Kidney epithelial cell (primary cell): ENCODE results near the gene ZNF253. TPM values are rescaled to one million over a fixed set of nuclear protein-coding genes. Genes with fewer than 3 reads are reported as not detected.
"Not testable (repeated sequence)": the region's sequence is repeated elsewhere in the genome, so short reads cannot be mapped to it uniquely, and the experiment has no call there.

Experiments used
- DNase-seq: peaks from one replicate; pipeline ENCODE4 v3.0.0-alpha.2; 2010; ENCODE audit warnings: low read depth
- H3K27me3 ChIP-seq: 2 replicates; pipeline ENCODE4 v1.6.0; 2011; ENCODE audit warnings: low read length; ENCODE audit not compliant: control insufficient read depth, insufficient read depth
- H3K36me3 ChIP-seq: 2 replicates; pipeline ENCODE4 v1.5.1; 2011; ENCODE audit warnings: low read length; ENCODE audit not compliant: control insufficient read depth, insufficient read depth
- H3K4me3 ChIP-seq: 2 replicates; pipeline ENCODE4 v1.5.1; 2011; ENCODE audit warnings: low read depth, mild to moderate bottlenecking, control low read depth, low read length
- total RNA-seq: library from RNA; depleted of rRNA; stranded (reverse); fragments of >200 nt; gene quantifications from 2 replicates; pipeline ENCODE4 v1.2.3, GENCODE V29; 2015
- TF ChIP-seq, protein P1 (sequence below): IDR thresholded peaks from 2 replicates; pipeline ENCODE4 v1.5.1; 2011; ENCODE audit warnings: mild to moderate bottlenecking, moderate library complexity, low read length, control low read depth, inconsistent platforms; ENCODE audit not compliant: insufficient read depth, poor library complexity, severe bottlenecking

Gene ZNF253
- total RNA-seq, 1 donor from 2014 or later, result 8.4 TPM

DNA sequence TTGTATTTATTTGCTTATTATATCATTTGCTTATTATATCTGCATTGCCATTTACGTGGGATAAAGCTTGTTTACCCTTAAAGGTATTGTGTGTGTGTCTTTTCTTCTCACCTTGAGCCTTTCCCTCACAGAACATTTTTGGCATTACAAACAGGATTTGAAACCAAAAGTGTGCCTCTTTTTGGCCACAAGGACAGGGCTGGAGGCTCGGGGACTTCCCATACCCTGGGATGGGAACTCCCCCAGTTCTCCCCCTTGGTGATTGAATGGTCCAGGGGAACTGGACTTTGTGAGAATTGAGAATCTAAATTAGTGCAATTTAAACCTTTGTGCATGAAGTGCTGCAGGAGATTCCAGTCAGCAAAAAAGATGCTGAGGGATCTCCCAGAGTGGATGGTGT, 41.8 kb upstream of the ZNF253 start:
- H3K27me3 ChIP-seq, result no peaks in the 10 kb centered on the region
- no peaks in the 10 kb centered on the region for H3K36me3 ChIP-seq
- no peak for DNase-seq
- H3K4me3 ChIP-seq, result no peak overlapping the region
- TF ChIP-seq, protein P1, sequence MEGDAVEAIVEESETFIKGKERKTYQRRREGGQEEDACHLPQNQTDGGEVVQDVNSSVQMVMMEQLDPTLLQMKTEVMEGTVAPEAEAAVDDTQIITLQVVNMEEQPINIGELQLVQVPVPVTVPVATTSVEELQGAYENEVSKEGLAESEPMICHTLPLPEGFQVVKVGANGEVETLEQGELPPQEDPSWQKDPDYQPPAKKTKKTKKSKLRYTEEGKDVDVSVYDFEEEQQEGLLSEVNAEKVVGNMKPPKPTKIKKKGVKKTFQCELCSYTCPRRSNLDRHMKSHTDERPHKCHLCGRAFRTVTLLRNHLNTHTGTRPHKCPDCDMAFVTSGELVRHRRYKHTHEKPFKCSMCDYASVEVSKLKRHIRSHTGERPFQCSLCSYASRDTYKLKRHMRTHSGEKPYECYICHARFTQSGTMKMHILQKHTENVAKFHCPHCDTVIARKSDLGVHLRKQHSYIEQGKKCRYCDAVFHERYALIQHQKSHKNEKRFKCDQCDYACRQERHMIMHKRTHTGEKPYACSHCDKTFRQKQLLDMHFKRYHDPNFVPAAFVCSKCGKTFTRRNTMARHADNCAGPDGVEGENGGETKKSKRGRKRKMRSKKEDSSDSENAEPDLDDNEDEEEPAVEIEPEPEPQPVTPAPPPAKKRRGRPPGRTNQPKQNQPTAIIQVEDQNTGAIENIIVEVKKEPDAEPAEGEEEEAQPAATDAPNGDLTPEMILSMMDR, result no peak

DNA sequence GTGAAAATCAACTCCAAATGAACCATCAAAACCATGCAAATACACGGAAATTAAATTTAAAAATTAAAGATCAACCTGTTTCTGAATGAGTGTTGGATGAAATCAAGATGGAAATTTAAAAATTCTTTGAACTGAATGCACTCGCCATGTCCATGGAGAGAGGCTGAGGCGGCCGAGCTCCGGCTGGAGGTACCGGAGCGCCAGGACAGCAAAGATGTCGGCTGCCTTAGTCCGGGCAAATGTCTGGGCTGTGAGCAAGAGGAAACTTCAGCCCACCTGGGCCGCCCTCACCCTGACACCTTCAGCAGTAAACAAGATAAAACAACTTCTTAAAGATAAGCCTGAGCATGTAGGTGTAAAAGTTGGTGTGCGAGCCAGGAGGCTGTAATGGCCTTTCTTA, 38.8 kb upstream of the ZNF253 start:
- H3K27me3 ChIP-seq, result no peaks in the 10 kb centered on the region
- H3K36me3 ChIP-seq, result no peaks in the 10 kb centered on the region
- DNase-seq, result no peak
- H3K4me3 ChIP-seq, result no peak overlapping the region
- TF ChIP-seq, protein P1, result no peak

DNA sequence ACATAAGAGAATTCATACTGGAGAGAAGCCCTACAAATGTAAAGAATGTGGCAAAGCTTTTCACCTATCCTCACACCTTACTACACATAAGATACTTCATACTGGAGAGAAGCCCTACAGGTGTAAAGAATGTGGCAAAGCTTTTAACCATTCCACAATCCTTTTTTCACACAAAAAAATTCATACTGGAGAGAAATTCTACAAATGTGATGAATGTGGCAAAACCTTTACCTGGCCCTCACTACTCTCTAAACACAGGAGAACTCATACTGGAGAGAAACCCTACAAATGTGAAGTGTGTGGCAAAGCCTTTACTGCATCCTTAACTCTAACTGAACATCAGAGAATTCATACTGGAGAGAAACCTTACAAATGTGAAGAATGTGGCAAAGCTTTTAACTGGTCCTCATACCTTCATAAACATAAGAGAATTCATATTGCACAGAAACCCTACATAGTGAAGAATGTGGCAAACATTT, 30.1 kb upstream of the ZNF253 start:
- Histone ChIP-seq H3K36me3 (no peaks in the 10 kb centered on the region), H3K4me3 (no peak overlapping the region), H3K27me3 (no peaks in the 10 kb centered on the region)
- TF ChIP-seq, protein P1, result no peak
- DNase-seq, result no peak

DNA sequence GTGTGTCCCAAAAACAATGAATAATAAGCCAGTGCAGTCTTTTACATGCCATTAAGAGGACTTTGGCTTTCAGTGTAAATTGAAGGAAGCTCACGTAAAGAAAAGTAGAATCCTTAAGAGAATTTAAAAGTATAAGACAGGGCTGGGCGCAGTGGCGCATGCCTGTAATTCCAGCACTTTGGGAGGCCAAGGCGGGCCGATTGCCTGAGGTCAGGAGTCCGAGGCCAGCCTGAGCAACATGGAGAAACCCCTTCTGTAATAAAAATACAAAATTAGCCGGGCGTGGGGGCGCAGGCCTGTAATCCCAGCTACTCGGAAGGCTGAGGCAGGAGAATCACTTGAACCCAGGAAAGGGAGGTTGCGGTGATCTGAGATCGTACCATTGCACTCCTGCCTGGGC, 17.9 kb upstream of the ZNF253 start:
- no peak for DNase-seq
- Histone ChIP-seq H3K27me3 (no peaks in the 10 kb centered on the region), H3K36me3 (no peaks in the 10 kb centered on the region), H3K4me3 (no peak overlapping the region)
- TF ChIP-seq, protein P1, result no peak

DNA sequence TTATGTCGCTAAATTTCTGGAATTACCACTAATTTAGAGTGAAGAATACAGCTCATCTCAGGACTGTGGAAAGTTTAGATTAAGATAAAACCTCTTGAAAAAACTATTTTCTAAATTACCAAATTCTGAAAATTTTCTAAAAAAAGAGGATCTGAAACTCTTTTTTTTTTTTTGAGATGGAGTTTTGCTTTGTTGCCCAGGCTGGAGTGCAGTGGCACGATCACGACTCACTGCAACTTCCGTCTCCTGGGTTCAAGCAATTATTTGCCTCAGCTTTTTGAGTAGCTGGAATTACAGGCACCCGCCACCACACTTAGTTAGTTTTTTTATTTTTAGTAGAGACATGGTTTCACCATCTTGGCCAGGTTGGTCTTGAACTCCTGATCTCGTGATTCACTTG, 16.6 kb upstream of the ZNF253 start:
- TF ChIP-seq, protein P1, result no peak
- no peak overlapping the region for H3K4me3 ChIP-seq

DNA sequence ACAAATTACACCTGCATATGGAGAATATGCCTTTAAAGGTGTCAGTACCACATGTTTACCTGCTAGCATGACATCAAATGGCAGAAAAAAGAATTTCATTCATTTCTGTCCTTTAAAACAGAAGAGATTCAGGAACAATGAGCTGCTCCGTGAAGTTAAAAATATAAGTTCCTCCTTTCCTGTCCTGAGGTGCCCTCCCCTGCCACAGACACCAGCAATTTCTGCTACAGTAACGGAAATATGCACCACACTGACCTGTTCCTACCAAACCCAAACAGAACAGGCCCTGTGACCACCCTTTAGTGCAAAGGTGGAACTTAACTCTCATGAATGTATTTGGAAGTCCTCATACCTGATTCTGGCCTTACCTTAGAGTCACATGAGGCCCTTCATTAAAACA, 13.9 kb upstream of the ZNF253 start:
- not testable (repeated sequence) for H3K27me3 ChIP-seq, H3K4me3 ChIP-seq, DNase-seq, H3K36me3 ChIP-seq

More for the DNA sequence above, 16.6 kb upstream of the ZNF253 start:
- no peaks in the 10 kb centered on the region for H3K36me3 ChIP-seq
- DNase-seq, result no peak
- no peaks in the 10 kb centered on the region for H3K27me3 ChIP-seq

DNA sequence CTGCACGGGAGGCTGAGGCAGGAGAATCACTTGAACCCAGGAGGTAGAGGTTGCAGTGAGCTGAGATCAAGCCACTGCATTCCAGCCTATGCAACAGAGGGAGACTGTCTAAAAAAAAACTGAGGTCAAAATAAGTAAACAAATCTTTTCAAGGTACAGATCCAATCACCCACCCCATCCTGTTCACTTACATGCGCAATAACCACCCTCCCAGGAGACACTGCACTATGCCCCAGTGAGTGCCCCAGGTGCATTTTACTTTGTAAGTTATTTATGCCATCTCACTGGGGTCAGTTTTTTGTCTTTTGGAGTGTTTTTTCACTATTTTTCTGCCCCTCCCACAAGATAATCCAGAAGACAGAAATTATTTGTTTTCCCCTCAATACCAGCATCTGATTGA, 6.9 kb upstream of the ZNF253 start:
- Histone ChIP-seq H3K4me3 (no peak overlapping the region), H3K36me3 (no peaks in the 10 kb centered on the region), H3K27me3 (no peaks in the 10 kb centered on the region)
- no peak for DNase-seq
- TF ChIP-seq, protein P1, result no peak
